HG03066 (cell line): ENCODE results near the gene SERBP1.
"Not testable (repeated sequence)": the region's sequence is repeated elsewhere in the genome, so short reads cannot be mapped to it uniquely, and the experiment has no call there.

Source experiments
- ATAC-seq: cut with Tn5 transposase; IDR thresholded peaks from one replicate; pipeline ENCODE4 v1.9.1; 2021; ENCODE audit warnings: low read depth; ENCODE audit not compliant: unreplicated experiment

Gene SERBP1

DNA sequence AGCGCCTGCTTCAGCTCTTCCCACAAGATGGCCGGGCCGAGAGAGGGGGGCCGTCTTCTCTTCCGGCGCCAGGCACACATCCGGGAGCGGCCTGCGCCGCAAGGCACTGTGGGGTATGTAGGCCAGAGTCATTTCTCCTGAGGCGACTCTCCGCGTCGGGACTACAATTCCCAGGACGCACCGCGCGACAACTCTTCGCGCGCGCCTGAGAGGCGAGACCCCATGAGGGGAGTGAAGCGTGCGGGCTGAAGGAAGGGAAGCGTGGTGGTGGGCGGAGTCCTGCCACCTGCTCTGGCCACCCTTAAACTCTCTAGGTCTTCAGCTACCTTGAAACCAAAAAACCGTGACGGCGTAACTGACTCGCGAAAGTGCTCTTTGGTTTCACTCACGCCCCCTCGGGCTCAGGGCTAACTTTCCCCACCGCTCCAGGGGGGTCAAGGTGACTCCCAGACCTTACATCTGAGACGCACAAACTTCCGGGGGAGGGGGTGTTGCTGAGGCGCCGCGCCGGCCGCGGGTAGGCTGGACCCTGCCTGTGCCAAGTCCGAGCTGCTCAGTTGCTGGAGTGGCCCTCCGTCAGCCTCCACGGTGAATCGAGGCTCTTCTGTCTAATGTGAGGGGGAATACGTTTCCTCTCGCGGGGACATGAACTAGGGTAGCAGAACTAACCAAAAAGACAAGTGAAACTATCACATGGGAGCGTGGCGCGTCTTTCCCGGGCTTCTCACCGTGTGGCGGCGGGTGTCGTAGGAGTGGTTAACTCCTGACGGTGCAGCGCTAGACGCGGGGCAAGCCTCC lies at the start of gene SERBP1:
TSS of gene SERBP1 (minus strand) at position 45 of the 798 bp plus-strand sequence. CDS start 102 bp downstream, outside the sequence.
- ATAC-seq, result peak; percentile 82

DNA sequence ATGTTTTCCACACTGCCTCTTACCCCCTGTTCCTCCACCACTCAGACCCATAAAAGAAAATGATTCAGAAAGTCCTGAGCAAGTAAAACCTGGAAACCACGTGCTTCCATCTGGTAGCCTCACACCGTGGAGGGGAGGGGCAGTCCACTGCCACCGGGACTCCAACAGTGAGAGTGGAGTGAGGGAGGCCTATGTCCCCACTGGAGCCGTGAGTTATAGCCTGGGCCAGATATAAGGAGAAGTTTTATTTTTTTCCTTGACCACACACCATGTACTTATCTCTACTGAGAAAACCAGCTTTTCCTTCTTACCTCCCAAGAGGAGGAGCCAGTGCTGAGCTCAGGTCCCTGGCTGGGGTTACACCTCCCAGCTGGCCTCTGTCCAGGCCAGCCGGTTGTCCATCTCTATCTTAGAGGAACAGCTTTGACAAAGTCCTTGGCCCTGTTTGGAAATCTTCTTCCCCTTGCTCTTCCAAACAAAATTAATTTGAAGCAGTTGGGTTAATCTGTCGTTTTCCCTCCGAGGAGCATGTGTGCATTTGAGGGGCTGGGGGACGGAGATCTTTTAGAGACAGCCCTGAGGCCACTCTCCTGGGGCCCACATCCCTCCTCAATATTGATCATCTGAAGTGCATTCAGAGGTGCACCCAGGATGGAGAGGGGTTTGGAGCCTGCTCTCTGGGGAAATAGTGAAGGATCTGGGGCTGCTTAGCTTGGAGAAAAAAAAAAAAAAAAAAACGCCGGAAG lies 49.1 kb upstream of the SERBP1 start:
- no peak for ATAC-seq

DNA sequence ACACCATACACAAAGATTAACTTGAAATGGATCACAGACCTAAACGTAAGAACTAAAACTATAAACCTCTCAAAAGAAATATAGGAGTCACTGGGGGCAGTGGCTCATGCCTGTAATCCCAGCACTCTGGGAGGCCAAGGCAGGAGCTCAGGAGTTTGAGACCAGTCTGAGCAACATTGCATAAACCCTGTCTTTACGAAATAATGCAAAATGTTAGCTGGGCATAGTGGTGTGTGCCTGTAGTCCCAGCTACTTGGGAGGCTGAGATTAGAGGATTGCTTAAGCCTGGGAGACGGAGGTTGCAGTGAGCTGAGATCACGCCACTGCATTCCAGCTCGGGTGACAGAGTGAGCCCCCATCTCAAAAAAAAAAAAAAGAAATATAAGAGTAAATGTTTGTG lies 46.7 kb upstream of the SERBP1 start:
- ATAC-seq, result no peak

DNA sequence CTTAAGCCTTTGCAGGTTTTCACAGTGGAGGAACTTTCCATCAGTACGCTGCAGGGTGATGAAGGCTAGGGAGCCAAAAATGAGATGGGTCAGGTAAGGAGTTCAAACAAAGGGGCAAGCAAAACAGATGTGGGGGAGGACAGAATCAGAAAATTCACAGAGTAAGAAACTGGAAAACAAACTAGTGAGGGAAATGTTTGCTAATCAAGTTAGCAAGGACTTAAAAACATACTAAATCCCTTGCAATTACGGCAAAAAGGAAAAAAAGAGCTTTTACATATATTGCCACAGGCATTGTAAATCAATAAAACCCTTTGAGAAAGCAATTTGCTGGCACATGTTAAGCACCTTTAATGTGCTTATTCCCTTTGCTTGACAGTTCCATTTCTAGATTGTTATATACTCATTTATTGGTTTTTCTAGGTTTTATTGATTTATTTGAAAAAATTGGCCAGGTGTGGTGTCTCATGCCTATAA lies 45.8 kb upstream of the SERBP1 start:
- no peak for ATAC-seq

DNA sequence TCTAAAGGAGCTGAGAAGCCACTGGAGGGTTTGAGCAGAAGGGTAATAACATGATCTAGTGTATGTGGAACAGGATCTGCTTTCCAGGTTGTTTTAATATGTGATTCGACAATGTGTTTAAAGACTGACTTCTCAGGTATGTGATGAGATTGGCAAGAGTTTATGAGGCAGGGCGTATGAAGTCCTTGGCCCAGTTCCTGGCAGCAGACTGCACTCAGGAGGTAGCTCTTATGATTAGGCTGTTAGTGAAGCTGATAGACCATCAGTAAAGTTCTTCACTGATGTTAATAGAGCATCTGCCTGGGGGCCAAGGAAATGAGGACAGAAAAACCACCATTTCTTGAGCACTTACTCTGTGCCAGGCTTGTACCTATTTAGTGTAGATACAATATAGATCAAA lies 41.9 kb upstream of the SERBP1 start:
- ATAC-seq, result no peak

DNA sequence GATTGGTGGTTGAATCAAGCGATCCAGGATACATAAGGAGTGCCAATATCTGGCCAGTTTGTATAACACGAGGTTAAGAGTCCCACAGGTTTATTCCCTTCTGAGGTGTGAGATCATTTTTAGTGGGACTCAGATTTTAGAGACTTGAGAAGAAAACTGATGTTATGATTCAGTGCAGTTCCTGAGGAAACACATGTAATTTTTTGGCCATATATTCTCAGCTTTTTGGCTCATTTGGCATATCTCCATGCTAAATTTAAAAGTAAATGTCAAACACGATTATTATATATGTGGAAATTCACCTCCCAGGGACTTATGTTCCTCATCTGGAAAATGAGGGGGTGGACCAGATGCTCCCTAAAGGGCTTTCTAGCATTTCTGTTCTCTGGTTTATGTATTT lies 39.2 kb upstream of the SERBP1 start:
- no peak for ATAC-seq

DNA sequence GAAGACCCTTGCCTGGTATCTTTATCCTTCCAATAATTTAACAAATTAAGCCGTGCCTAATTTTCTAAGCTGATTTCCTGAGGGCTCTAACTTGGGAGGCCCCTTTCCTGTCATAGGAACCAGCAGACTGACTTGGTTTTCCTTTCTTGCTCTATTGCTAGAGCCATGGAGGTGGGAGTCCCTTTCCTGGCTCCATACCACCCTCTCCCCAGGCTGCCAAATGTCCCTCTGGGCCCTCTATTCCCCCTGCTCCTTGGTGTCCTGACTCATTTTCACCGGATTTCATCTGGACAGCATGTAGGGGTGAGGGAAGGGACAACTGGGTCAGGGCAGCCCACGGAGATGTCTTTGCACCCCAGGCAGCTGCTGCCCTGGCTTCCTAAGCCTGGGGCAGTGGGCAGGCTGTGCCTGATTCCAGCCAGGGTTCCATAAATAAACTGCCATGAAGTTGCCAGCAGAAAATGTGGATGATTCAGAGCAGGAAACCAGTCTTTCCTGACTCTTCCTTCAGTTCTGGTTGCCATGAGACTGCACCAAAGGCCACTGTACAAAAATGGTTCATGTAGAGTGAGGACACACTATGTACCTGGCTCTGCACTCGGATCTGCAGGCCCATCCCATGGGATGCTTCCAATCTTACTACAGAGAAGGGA lies 38.0 kb upstream of the SERBP1 start:
- no peak for ATAC-seq

DNA sequence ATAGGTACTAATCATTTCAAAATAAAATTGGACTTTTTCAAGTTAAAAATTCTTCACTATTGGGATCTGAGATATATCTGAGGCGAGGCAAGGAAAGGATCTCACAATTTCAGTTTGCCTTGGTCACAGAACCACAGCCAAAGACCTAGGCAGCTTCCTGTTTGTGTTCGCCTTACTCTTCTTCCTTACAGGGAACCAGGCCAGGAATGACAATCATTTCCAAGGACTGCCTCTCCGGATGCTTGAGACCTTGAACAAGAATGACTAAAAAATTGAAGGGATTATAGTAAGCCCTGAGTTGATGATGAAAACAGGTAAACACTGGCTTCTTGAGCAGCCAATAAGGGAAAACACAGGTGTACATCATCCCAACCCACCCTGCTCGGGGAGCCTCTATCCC lies 35.2 kb upstream of the SERBP1 start:
- ATAC-seq, result no peak

DNA sequence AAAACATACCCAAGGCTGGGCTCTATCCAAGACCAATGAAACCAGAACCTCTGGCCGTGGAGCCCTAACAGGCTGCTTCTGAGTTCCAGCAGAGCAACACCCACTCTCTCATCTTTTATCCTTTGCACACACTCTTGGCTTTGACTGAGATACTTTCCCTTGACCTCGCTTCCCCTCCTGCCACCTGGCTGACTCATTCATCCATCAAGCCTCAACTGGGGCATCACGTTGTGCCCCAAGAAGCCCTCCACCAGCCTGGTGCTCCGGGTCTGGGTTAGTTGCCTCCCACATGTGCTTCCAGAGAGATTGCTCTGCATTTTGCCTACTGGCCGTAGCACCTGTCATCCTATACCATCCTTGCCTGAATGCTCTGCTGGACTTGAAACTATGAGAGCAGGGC lies 34.5 kb upstream of the SERBP1 start:
- ATAC-seq, result no peak

DNA sequence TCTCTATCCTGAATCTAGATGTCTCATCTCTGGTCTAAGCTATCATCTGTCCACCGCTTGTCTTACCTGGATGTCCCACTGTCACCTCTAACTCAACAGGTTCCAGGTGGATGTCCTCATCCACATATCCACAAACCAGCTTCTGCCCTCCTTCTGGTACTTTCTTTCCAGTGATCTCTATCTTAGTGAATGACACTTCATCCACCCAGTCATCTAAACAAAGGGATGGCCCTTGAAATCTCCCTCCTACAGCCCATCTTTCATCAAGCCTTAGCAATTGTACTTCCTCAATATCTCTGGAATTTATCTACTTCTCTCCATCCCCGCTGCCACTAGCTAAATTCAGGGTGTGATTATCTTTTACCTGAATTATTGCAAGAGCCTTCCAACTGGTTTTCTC lies 33.9 kb upstream of the SERBP1 start:
- no peak for ATAC-seq

DNA sequence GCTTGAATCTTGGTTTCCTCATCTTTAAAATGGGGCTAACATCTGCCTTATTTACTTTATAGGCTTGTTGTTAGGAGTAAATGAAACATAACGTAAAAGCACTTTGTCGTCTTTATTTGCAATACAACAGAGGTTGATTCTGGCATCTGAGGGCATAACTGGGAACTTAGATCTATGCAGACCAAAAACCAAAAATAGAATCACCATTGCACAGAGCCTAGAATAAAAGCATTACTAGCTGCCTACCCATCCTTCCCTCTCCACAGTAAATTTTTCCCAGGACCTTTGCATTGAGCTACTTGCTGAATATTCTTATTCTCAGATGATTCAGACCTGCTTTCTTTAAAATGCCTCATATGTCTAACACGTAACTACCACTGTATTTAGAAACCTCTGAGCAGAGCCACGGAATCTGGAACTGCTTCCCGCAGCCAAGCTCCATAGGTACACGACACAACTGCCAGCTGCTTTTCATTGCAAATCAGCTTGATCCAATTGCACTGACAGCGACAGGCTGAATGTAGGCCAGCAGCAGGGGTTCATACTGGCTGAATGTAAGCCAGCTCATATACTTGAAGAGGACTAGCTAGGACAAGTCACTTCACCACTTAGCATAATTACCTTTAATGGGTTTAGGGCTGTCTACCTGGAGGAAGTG lies 33.2 kb upstream of the SERBP1 start:
- ATAC-seq, result no peak

DNA sequence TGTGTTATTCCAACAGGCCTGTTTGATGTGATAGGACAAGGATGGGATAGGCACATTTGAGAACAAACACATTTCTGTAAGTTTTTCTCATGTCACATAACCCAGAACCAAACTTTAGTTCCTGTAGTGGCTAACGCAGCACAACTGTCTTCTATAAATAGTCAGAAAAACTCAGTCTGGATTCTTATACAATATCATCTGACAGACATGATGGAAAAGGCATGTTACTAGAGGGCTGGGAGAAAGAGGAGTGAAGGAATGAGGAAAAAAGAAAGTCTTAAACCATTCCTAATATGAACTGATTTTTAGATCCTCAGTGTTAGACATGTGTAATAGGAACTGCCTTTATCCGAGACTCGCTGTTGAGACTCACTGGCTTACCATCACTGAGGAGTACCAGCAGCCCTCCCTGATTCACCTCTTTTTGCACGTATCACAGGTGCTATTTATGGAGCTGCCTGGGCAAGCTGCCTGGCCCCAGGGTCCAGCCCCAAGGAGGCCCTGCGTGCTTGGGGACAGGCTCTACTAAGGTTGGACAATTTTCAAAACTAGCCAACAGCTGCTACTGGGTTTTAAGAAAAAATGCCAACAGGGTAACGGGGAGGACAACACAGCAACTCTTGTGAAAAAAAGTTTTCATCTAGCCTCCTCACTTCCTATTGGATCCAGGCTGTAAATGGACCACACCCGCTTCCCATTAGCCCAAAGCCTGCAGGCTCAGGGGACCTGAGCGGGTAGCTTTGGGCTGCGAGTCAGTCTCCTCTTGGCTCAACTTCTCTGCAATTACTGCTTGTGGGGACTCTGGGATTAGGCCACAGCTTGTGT lies 30.7 kb upstream of the SERBP1 start:
- no peak for ATAC-seq

DNA sequence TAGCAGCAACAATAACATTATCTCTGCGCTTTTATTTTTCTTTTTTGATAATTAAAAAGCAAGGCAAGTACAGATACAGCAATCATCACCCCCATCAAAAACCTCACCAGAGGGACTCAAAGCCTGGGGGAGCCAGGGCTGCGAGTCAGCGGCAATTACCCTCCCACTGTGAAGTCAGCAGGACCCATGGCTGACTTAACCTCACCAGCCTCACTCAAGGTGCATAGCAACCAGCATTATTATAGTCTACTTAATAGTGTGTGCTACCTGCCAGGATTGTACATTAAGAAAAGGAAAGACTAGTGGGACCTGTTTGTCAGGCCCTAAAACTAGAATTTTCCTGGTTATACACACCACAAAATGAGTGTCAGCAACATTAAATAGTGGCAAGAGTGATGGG lies 28.9 kb upstream of the SERBP1 start:
- ATAC-seq, result no peak

DNA sequence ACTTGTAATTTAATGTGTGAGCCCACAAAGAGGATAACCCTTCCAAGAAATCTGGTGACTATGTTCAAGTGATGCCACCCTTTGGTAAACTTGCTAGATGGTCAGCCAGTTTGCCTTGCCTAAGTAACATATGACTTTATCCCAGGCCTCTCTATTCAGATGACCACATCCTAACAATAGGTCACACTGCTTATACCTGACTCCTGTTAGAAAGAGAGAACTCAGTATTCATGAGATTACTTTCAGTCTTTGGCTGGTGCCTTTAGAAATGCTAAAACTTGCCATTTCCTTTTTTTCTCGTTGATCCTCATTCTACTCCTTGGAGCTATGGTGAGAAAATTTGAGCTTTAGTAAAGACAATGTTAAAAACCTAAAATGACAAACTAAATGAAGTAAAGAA lies 28.5 kb upstream of the SERBP1 start:
- no peak for ATAC-seq

DNA sequence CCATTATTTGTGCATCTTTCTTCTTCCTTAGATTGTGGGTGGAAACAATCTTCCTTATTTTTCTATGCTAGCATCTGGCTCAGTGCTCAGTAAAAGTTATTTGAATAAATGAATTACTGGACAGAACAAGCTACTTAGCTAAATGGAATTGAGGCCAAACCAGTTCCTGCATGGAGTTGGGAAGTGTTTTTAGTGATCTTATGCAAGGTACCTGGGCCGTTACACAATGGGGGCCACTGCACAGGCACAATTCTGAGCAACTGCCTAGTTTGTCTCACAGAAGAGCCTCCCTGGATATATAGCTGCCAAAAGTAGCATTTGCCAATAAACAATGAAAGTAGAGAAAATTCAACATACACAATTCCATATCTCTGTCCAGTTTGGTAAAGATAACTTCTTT lies 27.0 kb upstream of the SERBP1 start:
- no peak for ATAC-seq

DNA sequence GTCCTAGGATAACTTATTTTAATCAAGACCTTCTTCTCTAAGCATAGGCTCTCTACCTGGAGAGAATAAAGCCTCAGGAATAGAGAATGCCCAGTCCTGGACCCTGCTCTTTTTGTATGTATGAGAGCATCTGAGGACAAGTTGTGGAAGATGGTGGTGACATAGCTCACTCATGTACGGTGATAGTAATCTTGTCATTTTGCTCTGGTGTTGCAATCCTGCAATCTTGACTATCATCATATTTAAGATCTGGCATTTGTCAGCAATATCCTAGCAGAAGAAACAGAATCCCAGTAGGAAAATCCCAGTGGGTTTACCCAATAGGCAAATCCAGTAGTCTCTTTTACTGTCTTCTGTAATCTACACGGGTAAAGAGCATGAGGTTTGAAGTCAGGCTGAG lies 21.6 kb upstream of the SERBP1 start:
- ATAC-seq, result no peak

DNA sequence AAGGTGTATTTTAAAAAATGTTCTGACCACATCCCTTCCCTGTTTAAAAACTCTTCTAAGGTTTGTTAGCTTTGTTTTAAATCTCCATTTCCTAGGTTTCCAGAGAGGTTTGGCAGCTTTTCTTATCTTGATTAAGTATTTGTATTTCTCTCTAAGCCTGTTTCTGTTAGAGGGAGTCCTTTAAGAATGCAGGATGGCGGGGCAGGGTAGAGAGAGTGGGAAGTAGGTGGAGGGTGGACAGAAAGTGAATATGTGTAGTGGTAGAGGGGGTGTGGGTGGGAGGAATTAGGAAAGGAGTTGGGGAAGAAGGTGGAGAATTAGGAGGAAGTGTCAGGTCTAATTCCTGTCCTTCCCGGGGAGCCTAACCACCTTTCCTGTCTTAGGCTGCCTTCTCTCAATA lies 21.2 kb upstream of the SERBP1 start:
- ATAC-seq, result no peak

DNA sequence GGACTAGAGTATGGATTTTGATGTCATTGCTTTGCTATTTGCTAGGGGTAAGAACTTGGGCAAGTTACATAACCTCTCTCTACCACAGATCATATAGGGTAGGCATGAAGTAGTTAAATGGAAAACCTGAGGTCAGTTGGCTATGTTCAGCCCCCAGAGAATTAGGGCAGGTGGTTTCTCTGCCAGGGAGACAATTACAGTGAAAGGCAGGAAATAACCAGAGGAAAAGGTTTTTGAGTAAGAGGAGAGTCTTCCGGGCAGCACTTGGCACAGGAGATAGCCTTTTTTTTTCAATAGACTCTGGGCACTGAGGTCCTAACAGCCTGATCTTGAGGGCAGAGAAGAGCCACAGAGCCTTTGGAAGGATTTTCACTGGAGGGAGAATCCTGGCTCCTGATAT lies 16.7 kb upstream of the SERBP1 start:
- no peak for ATAC-seq

DNA sequence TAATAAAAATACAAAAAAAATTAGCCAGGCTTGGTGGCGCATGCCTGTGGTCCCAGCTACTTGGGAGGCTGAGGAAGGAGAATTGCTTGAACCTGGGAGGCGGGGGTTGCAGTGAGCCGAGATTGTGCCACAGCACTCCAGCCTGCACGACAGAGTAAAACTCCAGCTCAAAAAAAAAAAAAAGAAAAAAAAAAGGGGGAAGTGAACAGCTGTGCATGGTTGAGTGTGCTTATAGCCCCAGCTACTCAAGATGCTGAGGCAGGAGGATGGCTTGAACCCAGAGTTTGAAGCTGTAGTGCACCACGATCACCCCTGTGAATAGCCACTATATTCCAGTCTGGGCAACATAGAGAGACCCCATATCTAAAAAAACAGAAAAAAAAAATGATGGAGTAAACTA lies 15.8 kb upstream of the SERBP1 start:
- not testable (repeated sequence) for ATAC-seq

DNA sequence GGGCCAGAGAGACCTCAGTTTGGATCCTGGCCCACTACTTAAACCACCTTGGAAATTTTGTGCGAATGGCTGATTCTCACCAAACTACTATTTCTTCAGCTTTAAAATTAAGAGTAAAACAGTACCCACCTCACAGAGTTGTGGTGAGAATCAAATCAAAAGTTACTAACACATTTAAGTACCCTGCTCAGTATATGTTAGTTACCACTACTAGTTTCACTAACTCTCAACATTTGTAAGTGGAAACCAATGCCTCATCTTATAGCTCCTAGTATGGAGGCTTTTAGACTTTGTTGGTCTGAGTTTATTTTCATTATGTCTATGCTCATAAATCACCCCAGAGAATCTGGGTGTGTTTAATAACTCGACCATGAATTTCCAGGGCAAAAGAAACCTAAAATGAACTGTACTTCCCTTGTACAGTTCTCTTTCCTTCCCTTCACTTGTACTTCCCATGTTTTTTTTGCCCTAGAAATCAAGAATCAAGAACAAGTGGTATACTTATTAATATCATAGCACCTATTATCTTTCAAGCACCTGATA lies 11.6 kb upstream of the SERBP1 start:
- no peak for ATAC-seq
